ENCODE measurements around the gene GP1BA. TPM values are rescaled to one million over a fixed set of nuclear protein-coding genes. Genes with fewer than 3 reads are reported as not detected.

The GP1BA gene
- total and polyA plus RNA-seq, 4 donors, result 0.03 to 2.3 (median 0.18) TPM; not detected in 1

DNA sequence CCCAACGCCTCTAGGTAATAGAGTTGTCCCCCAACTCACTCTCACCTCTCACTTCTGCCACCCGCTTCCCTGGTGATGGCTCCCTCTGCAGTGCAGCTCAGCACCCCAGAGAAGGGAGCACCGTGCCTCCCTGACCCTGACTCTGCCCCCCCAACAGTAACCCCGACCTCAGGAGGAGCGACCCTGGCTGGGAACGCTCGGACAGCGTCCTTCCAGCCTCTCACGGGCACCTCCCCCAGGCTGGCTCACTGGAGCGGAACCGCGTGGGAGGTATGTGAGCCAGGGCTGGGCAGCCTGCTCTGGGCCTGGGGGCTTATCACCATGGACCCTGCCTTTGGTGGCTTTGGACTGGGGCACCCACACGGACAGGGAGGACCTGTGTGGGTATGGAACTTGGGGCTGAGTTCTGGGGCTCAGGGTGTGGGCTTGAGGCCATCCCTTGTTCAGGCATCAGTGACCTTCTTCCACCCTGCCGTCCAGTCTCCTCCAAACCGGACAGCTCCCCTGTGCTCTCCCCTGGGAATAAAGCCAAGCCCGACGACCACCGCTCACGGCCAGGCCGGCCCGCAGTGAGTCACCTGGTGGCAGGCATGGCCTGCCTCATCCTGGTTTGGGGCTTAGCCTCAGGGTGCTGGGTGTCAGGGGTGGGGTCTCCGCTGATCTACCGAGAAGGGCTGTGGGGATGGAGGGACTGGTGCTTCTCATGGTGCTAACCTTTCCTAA is 39.4 kb upstream of the GP1BA start (continued):
- TF ChIP-seq SP1 (IDR thresholded peaks at IDR 0.05) (no peak), RAD21 (IDR thresholded peaks at IDR 0.05) (no peak)
- TF ChIP-seq, protein P1, sequence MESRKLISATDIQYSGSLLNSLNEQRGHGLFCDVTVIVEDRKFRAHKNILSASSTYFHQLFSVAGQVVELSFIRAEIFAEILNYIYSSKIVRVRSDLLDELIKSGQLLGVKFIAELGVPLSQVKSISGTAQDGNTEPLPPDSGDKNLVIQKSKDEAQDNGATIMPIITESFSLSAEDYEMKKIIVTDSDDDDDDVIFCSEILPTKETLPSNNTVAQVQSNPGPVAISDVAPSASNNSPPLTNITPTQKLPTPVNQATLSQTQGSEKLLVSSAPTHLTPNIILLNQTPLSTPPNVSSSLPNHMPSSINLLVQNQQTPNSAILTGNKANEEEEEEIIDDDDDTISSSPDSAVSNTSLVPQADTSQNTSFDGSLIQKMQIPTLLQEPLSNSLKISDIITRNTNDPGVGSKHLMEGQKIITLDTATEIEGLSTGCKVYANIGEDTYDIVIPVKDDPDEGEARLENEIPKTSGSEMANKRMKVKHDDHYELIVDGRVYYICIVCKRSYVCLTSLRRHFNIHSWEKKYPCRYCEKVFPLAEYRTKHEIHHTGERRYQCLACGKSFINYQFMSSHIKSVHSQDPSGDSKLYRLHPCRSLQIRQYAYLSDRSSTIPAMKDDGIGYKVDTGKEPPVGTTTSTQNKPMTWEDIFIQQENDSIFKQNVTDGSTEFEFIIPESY (IDR thresholded peaks at IDR 0.05), result no peak

DNA sequence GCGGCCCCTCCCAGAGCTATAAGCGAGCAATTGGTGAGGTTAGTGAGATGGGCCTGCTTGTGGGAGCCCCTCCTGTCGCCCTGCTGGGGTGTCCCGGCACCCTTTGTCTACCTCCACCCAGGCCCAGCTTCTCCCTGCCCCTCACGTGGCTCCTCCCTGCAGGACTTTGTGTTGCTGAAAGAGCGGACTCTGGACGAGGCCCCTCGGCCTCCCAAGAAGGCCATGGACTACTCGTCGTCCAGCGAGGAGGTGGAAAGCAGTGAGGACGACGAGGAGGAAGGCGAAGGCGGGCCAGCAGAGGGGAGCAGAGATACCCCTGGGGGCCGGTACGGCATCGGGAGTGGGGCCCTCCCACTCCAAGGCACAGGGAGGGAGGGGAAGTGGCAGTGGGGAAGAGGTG is 38.8 kb upstream of the GP1BA start:
- no peak overlapping the region for H3K4me3 ChIP-seq (ENCODE audit: low read depth in 1 of 3, low read length in 3 of 3)
- peaks cover 14 to 55% (median 20%) of the 10 kb centered on the region in 4 donors for H3K36me3 ChIP-seq (ENCODE audit: control insufficient read depth in 4 of 4, insufficient read depth in 3 of 4, low read depth in 1 of 4, low read length in 3 of 4)
- no peak overlapping the region for H3K27ac ChIP-seq (ENCODE audit: low read depth in 1 of 2, low read length in 2 of 2)
- DNase-seq (ENCODE audit: low spot score), result no peak
- H3K9ac ChIP-seq (ENCODE audit: low read depth in 1 of 2, low read length in 2 of 2), result no peak overlapping the region
- no peak for TF ChIP-seq RAD21 (IDR thresholded peaks at IDR 0.05)
- TF ChIP-seq NR2F2 (IDR thresholded peaks at IDR 0.05), result no peak
- H3K27me3 ChIP-seq (ENCODE audit: control insufficient read depth in 4 of 4, insufficient read depth in 4 of 4, low read length in 3 of 4), result no peaks in the 10 kb centered on the region
- WGBS, result 92% methylated on average over 18 of the region's 18 CpGs
- no peaks in the 10 kb centered on the region for H3K9me3 ChIP-seq (ENCODE audit: control insufficient read depth in 4 of 4, low read length in 3 of 4)
- H3K4me1 ChIP-seq (ENCODE audit: control insufficient read depth in 4 of 4, insufficient read depth in 4 of 4, low read length in 3 of 4), result peaks cover 2 to 34% (median 16%) of the 10 kb centered on the region in 4 donors

DNA sequence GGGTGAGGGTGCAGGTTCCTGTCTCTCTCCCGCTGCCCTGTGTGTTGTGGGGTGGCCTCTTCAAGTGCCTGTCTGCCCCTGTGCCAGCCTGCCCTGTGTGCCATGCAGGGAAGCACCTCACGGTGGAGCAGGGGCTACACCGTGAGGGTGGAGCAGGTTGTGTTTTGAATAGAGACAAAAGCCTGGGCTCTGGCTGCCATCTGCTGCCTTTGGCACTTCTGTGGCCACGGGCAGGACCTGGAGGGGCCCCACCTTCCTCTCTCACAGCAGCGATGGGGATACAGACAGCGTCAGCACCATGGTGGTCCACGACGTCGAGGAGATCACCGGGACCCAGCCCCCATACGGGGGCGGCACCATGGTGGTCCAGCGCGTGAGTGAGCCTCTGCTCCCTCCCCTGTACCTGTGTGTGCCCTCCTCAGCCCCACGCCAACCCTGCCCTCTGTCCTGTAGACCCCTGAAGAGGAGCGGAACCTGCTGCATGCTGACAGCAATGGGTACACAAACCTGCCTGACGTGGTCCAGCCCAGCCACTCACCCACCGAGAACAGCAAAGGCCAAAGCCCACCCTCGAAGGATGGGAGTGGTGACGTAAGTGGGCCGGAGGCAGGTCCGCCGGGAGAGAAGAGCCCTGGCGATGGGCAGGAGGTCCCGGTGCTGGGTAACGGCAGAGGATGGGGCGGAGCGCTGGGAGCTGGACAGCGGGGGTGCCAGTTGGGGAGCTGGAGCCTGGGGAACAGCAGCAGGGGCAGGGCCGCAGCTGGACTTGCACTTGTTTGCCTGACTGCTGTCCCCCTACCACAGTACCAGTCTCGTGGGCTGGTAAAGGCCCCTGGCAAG is 38.1 kb upstream of the GP1BA start:
- Histone ChIP-seq H3K27me3 (ENCODE audit: control insufficient read depth in 4 of 4, insufficient read depth in 4 of 4, low read length in 3 of 4) (no peaks in the 10 kb centered on the region), H3K36me3 (ENCODE audit: control insufficient read depth in 4 of 4, insufficient read depth in 3 of 4, low read depth in 1 of 4, low read length in 3 of 4) (peaks cover 14 to 55% (median 20%) of the 10 kb centered on the region in 4 donors), H3K9ac (ENCODE audit: low read depth in 1 of 2, low read length in 2 of 2) (no peak overlapping the region), H3K4me1 (ENCODE audit: control insufficient read depth in 4 of 4, insufficient read depth in 4 of 4, low read length in 3 of 4) (peaks cover 2 to 40% (median 23%) of the 10 kb centered on the region in 4 donors), H3K9me3 (ENCODE audit: control insufficient read depth in 4 of 4, low read length in 3 of 4) (no peaks in the 10 kb centered on the region), H3K4me3 (ENCODE audit: low read depth in 1 of 3, low read length in 3 of 3) (no peak overlapping the region), H3K27ac (ENCODE audit: low read depth in 1 of 2, low read length in 2 of 2) (no peak overlapping the region)
- no peak for DNase-seq (ENCODE audit: low spot score)
- TF ChIP-seq, protein P2, sequence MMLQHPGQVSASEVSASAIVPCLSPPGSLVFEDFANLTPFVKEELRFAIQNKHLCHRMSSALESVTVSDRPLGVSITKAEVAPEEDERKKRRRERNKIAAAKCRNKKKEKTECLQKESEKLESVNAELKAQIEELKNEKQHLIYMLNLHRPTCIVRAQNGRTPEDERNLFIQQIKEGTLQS (IDR thresholded peaks at IDR 0.05), result no peak
- no peak for TF ChIP-seq EGR1 (IDR thresholded peaks at IDR 0.05; ENCODE audit: low read depth in 2 of 2)
- no peak for TF ChIP-seq HNF4G (IDR thresholded peaks at IDR 0.05)
- TF ChIP-seq, protein P3, sequence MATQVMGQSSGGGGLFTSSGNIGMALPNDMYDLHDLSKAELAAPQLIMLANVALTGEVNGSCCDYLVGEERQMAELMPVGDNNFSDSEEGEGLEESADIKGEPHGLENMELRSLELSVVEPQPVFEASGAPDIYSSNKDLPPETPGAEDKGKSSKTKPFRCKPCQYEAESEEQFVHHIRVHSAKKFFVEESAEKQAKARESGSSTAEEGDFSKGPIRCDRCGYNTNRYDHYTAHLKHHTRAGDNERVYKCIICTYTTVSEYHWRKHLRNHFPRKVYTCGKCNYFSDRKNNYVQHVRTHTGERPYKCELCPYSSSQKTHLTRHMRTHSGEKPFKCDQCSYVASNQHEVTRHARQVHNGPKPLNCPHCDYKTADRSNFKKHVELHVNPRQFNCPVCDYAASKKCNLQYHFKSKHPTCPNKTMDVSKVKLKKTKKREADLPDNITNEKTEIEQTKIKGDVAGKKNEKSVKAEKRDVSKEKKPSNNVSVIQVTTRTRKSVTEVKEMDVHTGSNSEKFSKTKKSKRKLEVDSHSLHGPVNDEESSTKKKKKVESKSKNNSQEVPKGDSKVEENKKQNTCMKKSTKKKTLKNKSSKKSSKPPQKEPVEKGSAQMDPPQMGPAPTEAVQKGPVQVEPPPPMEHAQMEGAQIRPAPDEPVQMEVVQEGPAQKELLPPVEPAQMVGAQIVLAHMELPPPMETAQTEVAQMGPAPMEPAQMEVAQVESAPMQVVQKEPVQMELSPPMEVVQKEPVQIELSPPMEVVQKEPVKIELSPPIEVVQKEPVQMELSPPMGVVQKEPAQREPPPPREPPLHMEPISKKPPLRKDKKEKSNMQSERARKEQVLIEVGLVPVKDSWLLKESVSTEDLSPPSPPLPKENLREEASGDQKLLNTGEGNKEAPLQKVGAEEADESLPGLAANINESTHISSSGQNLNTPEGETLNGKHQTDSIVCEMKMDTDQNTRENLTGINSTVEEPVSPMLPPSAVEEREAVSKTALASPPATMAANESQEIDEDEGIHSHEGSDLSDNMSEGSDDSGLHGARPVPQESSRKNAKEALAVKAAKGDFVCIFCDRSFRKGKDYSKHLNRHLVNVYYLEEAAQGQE (IDR thresholded peaks at IDR 0.05), result no peak
- no peak for TF ChIP-seq YY1 (IDR thresholded peaks at IDR 0.05)
- TF ChIP-seq, protein P4, sequence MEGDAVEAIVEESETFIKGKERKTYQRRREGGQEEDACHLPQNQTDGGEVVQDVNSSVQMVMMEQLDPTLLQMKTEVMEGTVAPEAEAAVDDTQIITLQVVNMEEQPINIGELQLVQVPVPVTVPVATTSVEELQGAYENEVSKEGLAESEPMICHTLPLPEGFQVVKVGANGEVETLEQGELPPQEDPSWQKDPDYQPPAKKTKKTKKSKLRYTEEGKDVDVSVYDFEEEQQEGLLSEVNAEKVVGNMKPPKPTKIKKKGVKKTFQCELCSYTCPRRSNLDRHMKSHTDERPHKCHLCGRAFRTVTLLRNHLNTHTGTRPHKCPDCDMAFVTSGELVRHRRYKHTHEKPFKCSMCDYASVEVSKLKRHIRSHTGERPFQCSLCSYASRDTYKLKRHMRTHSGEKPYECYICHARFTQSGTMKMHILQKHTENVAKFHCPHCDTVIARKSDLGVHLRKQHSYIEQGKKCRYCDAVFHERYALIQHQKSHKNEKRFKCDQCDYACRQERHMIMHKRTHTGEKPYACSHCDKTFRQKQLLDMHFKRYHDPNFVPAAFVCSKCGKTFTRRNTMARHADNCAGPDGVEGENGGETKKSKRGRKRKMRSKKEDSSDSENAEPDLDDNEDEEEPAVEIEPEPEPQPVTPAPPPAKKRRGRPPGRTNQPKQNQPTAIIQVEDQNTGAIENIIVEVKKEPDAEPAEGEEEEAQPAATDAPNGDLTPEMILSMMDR (IDR thresholded peaks at IDR 0.05; ENCODE audit: low read depth, low read length, missing input control), result no peak
- no peak for TF ChIP-seq FOXA1 (IDR thresholded peaks at IDR 0.05)
- TF ChIP-seq NR2F2 (IDR thresholded peaks at IDR 0.05), result no peak
- no peak for TF ChIP-seq GABPA (IDR thresholded peaks at IDR 0.05 in 1 of 2, conservative IDR thresholded peaks at IDR 0.05 in 1 of 2)
- TF ChIP-seq JUND (IDR thresholded peaks at IDR 0.05), result no peak
- no peak for TF ChIP-seq HNF4A (conservative IDR thresholded peaks at IDR 0.05)
- TF ChIP-seq, protein P1 (IDR thresholded peaks at IDR 0.05), result no peak
- WGBS, result 92% methylated on average over 31 of the region's 31 CpGs
